Colonic mucosa (tissue), 4 donors: ENCODE data around the gene MRTO4. TPM values are rescaled to one million over a fixed set of nuclear protein-coding genes. Genes with fewer than 3 reads are reported as not detected.
"Not testable (repeated sequence)": the region's sequence is repeated elsewhere in the genome, so short reads cannot be mapped to it uniquely, and the experiment has no call there.

Source experiments
- DNase-seq: peaks from one replicate; pipeline ENCODE4 v3.0.0-alpha.2; 2020
- H3K27ac ChIP-seq: fragments of 200-600 bp; one replicate; pipeline ENCODE4 v1.8.0; 2021
- H3K27me3 ChIP-seq: fragments of 200-600 bp; one replicate; pipeline ENCODE4 v1.8.0; 2021
- H3K36me3 ChIP-seq: fragments of 200-600 bp; one replicate; pipeline ENCODE4 v1.8.0; 2021
- H3K4me1 ChIP-seq: fragments of 200-600 bp; one replicate; pipeline ENCODE4 v1.8.0; 2021; ENCODE audit warnings: mild to moderate bottlenecking
- H3K4me3 ChIP-seq: fragments of 200-600 bp; one replicate; pipeline ENCODE4 v1.8.0; 2021
- H3K9ac ChIP-seq, 2 donors: one replicate each; pipeline ENCODE4 v1.7.0; 2013; ENCODE audit warnings: control low read depth in 2 of 2, low read depth in 2 of 2, low read length in 2 of 2
- H3K9me3 ChIP-seq: fragments of 200-600 bp; one replicate; pipeline ENCODE4 v1.8.0; 2021
- CTCF ChIP-seq: fragments of 200-600 bp; IDR thresholded peaks from one replicate; pipeline ENCODE4 v1.8.0; 2022; ENCODE audit warnings: antibody characterized with exemption, mild to moderate bottlenecking
- intact Hi-C: fragments of 100-400 bp; cut with DNase I; formaldehyde crosslinking; loops from one replicate; pipeline ENCODE4 v1.14.1; 2022
- total RNA-seq, 2 donors: library from RNA; stranded (reverse); fragmentation: NEBNext Ultra II Directional in 1 of 2; extraction: Animal tissue kit (Norgen Biotek cat#: 25700) in 1 of 2; gene quantifications; one replicate each; pipeline ENCODE4 v1.2.1, GENCODE V29; 2021
- donor health status: healthy.
- donor health status: DM: no; HTN: no; CAD: no.
- donor health status: DM: no; HTN: no; CAD: no.

Gene MRTO4
- total RNA-seq, 2 donors from 2014 or later: 12.7 to 46.0 TPM

GRCh38 chr1:19272064-19272463, 20.5 kb downstream of the MRTO4 start:
- intact Hi-C loops: no loop called here
- no peak for DNase-seq
- Histone ChIP-seq H3K27ac (no peak overlapping the region), H3K36me3 (no peaks in the 10 kb centered on the region), H3K27me3 (no peaks in the 10 kb centered on the region), H3K9me3 (no peaks in the 10 kb centered on the region), H3K4me3 (no peak overlapping the region), H3K4me1 (no peaks in the 10 kb centered on the region), H3K9ac (no peak overlapping the region)
- TF ChIP-seq CTCF: no peak

- H3K4me3 ChIP-seq: peak overlapping the region; percentile 9
- DNase-seq: peak; percentile 72
- intact Hi-C loops: no loop called here
- TF ChIP-seq CTCF: no peak
- peak overlapping the region in 1 of 2 donors; percentile 40 for H3K9ac ChIP-seq
- no peaks in the 10 kb centered on the region for H3K27me3 ChIP-seq
- no peaks in the 10 kb centered on the region for H3K9me3 ChIP-seq
- H3K36me3 ChIP-seq: no peaks in the 10 kb centered on the region
- H3K27ac ChIP-seq: no peak overlapping the region
- H3K4me1 ChIP-seq: no peaks in the 10 kb centered on the region
These were observed 21.7 kb downstream of the MRTO4 start for GRCh38 chr1:19273106-19273843.

GRCh38 chr1:19273844-19274531, 22.4 kb downstream of the MRTO4 start:
- peak; percentile 58 for DNase-seq
- H3K9ac ChIP-seq, H3K9me3 ChIP-seq, H3K36me3 ChIP-seq, H3K27me3 ChIP-seq, H3K27ac ChIP-seq, H3K4me1 ChIP-seq, intact Hi-C loops: not testable (repeated sequence)
- peak overlapping the region; percentile 9 for H3K4me3 ChIP-seq

GRCh38 chr1:19274636-19275035, 23.0 kb downstream of the MRTO4 start:
- peak overlapping the region; percentile 9 for H3K4me3 ChIP-seq
- H3K36me3 ChIP-seq: no peaks in the 10 kb centered on the region
- no peaks in the 10 kb centered on the region for H3K4me1 ChIP-seq
- no peak for DNase-seq
- H3K27ac ChIP-seq: no peak overlapping the region
- TF ChIP-seq CTCF: no peak
- intact Hi-C loops: no loop called here
- H3K9me3 ChIP-seq: no peaks in the 10 kb centered on the region
- no peak overlapping the region for H3K9ac ChIP-seq
- no peaks in the 10 kb centered on the region for H3K27me3 ChIP-seq

- DNase-seq: no peak
- Histone ChIP-seq H3K27me3 (no peaks in the 10 kb centered on the region), H3K27ac (no peak overlapping the region), H3K4me3 (no peak overlapping the region), H3K9me3 (no peaks in the 10 kb centered on the region), H3K9ac (no peak overlapping the region), H3K4me1 (no peaks in the 10 kb centered on the region), H3K36me3 (no peaks in the 10 kb centered on the region)
- intact Hi-C loops: no loop called here
- no peak for TF ChIP-seq CTCF
These were observed 32.3 kb downstream of the MRTO4 start for GRCh38 chr1:19283891-19284290.

- Histone ChIP-seq H3K9ac (no peak overlapping the region), H3K4me1 (no peaks in the 10 kb centered on the region), H3K36me3 (no peaks in the 10 kb centered on the region), H3K27ac (no peak overlapping the region), H3K4me3 (no peak overlapping the region), H3K27me3 (no peaks in the 10 kb centered on the region), H3K9me3 (no peaks in the 10 kb centered on the region)
- TF ChIP-seq CTCF: no peak
- no peak for DNase-seq
- intact Hi-C loops: no loop called here
These were observed 33.3 kb downstream of the MRTO4 start for GRCh38 chr1:19284881-19285280.

- peak overlapping the region; percentile 76 for H3K27ac ChIP-seq
- DNase-seq, intact Hi-C loops, H3K4me1 ChIP-seq, H3K9me3 ChIP-seq, H3K9ac ChIP-seq, H3K27me3 ChIP-seq, H3K36me3 ChIP-seq, H3K4me3 ChIP-seq: not testable (repeated sequence)
These were observed 33.8 kb downstream of the MRTO4 start for GRCh38 chr1:19285366-19285765.

DNA sequence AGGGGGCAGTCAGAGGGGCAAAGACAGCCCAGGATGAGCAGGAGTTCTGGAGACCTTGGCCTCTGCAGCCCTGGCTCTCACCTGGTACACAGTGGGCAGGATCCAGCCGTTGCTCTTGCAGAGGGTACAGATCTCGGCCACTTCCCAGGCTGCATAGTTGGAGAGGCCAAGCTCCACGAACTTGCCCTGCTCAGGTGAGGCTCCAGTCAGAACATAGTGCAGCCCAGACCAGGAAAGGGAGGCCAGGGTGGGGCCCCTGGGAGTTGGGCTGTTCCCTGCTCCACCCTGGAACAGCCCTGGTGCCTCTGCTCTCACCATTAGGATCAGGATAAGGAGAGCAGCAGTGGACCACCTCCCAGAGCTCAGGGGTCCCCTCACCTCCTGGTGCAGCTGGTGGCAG, 34.2 kb downstream of the MRTO4 start:
- H3K4me3 ChIP-seq, H3K27me3 ChIP-seq, H3K36me3 ChIP-seq, H3K4me1 ChIP-seq, intact Hi-C loops, H3K9me3 ChIP-seq: not testable (repeated sequence)
- peak overlapping the region in 1 of 2 donors; percentile 26 for H3K9ac ChIP-seq
- DNase-seq: peak; percentile 81
- peak overlapping the region; percentile 76 for H3K27ac ChIP-seq
